HG03457 (cell line): Measurements from ENCODE around the gene TTC33.
"Not testable (repeated sequence)": the region's sequence is repeated elsewhere in the genome, so short reads cannot be mapped to it uniquely, and the experiment has no call there.

ENCODE experiments used
- ATAC-seq: cut with Tn5 transposase; IDR thresholded peaks from one replicate; pipeline ENCODE4 v1.9.1; 2021; ENCODE audit warnings: moderate number of reproducible peaks; ENCODE audit not compliant: unreplicated experiment

TTC33 gene

DNA sequence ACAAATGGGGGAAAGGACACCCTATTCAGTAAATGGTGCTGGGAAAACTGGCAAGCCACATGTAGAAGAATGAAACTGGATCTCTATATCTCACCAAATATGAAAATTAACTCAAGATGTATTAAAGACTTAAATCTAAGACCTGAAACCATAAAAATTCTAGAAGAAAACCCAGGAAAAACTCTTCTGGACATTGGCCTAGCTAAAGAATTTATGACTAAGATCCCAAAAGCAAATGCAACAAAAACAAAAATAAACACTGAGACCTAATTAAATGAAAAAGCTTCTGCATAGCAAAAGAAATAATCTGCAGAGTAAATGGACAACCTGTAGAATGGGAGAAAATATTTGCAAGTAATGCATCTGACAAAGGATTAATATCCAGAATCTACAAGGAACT is 99.7 kb downstream of the TTC33 start:
- not testable (repeated sequence) for ATAC-seq

- ATAC-seq: no peak
Measured at GRCh38 chr5:40655138-40655537, 100.6 kb downstream of the TTC33 start.

DNA sequence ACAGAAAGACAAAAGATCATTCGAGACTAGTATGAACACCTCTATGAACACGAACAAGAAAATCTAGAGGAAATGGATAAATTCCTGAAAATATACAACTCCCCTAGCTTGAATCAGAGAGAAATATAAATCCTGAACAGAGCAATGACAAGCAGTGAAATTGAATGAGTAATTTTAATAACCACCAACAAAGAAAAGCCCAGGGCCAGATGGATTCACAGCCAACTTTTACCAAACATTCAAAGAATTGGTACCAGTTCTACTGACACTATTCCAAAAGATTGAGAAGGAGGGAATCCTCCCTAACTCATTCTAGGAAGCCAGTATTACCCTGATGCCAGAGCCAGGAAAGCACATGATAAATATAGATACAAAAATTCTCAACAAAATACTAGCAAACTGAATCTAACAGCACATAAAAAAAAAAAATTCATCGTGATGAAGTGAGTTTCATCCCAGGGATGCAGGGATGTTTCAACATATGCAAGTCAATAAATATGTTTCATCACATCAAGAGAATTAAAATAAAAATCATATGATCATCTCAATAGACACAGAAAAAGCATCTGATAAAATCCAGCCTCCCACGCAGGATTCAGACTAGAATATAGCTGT is 101.3 kb downstream of the TTC33 start:
- no peak for ATAC-seq

DNA sequence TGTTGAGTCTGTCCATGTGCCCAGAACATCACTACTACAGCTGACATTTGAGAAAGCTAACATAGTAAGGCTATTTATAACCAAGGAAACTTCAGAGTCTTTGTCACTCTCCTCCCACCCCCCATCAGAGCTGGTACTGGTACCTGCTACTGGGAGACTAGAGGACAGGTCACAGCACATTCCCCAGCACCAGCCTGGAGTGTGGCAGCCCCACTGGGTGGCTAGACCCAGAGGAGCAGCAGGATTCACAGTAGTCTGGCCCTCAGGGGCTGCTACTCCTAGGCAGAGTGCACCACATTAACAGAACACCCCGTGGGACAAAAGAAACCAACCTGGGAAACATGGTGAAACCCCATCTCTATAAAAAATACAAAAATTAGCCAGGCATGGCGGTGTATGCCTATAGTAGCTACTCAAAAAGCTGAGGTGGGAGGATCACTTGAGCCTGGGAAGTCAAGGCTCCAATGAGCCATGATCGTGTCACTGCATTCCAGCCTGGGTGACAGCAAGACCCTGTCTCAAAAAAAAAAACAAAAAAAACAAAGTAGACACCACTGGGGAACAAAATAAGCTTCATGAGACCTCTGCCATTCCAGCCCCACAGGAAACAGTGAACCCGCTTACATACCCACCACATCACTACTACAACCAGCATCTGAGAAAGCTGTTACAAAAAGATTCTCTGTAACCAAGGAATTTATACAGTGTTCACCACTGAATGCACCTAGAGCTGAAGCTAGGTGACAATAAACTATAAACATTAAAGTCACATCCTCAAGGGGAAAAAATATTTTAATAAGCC is 102.3 kb downstream of the TTC33 start:
- ATAC-seq: no peak

GRCh38 chr5:40652441-40653220 is 103.1 kb downstream of the TTC33 start:
- ATAC-seq: no peak

GRCh38 chr5:40651201-40651600 is 104.6 kb downstream of the TTC33 start:
- ATAC-seq: no peak

DNA sequence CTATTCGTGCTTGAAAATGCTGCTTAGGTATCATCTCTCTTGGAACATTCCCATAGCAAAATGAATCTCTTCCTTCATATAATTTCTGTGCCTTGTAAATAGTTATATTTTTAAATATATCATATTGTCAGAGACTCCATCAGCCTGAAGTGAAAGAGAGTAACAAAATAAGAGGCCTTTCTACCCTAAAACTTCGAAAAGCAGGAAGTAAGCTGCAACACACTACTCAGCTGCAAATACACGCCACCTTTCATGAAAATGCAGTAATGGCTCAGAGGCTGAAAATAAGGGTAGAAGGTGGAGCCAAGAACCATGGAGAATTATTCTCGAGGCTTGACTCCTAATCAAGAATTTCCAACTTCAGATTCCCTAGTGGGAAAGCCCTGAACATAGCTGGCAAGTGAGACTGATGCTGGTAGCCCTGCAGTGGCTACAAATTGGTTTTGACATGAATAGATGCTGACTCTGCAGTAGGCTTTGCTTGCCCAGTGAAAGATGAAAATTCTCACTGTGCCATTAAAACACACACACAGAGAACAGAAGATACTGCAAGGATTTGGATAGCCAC is 106.2 kb downstream of the TTC33 start:
- no peak for ATAC-seq

DNA sequence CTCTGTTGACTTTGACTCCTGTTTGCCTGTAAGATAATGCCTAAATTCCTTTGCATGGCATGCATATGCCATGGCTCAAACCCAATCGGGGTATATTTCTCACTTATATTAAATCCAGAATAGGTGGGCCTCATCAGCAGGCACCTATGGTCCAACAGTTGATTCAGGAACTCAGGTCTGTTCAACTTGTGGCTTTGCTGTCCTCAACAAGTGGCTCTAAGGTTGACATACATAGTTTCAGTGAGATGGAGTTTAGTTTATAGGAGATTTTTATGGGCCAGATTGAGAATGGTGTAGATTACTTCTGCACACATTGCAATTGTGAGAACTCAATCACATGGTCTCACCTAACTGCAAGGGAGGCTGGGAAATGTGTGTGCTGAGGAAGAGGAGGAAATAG is 107.6 kb downstream of the TTC33 start:
- ATAC-seq: no peak

- ATAC-seq: no peak
Measured at GRCh38 chr5:40646266-40646665, 109.5 kb downstream of the TTC33 start.

- not testable (repeated sequence) for ATAC-seq
Measured at GRCh38 chr5:40639531-40639930, 116.2 kb downstream of the TTC33 start.

DNA sequence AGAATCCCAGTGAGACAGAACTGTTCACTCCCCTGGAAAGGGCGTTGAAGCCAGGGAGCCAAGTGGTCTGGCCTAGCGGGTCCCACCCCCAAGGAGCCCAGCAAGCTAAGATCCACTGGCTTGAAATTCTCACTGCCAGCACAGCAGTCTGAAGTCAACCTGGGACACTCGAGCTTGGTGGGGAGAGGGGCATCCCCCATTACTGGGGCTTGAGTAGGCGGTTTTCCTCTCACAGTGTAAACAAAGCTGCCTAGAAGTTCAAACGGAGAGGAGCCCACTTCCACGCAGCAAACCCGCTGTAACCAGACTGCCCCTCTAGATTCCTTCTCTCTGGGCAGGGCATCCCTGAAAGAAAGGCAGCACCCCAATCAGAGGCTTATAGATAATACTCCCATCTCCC is 121.2 kb downstream of the TTC33 start:
- no peak for ATAC-seq

- ATAC-seq: no peak
Measured at GRCh38 chr5:40634154-40634553, 121.6 kb downstream of the TTC33 start.

DNA sequence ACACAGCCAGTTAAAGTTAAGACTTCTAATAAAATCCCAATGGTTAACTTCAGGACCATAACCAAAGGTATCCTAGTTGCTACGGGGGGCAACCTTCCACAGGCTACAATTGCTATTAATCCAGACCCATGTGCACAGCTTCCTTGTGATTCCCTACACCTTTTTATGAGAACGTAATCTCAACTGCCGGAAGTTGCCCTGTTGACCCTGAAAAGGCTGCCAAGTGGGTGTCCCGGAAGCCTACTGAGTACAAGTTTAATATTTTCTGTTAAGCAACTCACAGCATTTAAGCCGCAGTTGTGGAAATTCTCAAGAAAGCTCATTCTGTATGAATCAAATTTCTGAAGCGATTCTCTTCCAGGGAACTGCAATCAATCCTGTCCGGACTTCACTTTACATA is 124.5 kb downstream of the TTC33 start:
- no peak for ATAC-seq

DNA sequence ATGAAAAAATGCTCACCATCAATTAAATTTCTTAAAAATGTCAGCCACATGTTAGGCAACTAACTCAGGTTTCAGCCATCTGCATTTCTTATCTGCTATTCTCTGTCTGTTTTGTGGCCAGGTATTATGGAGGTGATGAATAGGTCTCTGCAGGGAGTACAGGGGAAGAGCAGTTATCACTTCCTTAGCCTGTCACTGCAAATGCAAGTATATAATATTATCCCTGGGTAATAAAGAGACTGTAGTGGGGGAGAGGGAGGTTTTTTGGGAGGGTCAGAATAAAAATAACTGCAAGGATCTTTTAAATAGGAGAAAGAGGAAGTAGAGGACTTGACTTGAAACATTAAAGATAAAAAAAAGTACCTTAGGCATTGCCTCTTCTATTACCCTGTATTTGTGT is 125.6 kb downstream of the TTC33 start:
- ATAC-seq: no peak

DNA sequence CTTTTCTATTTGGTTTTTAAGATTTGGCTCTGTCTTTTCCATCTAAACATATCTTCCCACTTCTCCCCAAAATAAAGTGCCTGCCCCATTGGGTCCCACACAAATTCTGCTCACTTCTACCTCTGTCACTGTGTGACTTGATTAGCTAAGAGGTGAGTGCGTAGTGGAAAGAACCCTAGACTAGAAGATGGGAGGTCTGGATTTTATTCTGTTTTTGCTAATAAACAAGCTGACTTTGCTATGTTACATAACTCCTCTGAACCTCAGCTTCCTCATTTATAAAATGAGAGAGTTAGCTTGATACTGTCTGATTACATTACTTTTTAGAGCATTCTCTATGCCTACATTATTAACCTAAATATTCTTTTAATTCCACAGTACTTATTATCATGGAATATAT is 127.4 kb downstream of the TTC33 start:
- no peak for ATAC-seq

- no peak for ATAC-seq
Measured at GRCh38 chr5:40627706-40628105, 128.1 kb downstream of the TTC33 start.

- ATAC-seq: no peak
Measured at GRCh38 chr5:40626801-40627200, 129.0 kb downstream of the TTC33 start.

DNA sequence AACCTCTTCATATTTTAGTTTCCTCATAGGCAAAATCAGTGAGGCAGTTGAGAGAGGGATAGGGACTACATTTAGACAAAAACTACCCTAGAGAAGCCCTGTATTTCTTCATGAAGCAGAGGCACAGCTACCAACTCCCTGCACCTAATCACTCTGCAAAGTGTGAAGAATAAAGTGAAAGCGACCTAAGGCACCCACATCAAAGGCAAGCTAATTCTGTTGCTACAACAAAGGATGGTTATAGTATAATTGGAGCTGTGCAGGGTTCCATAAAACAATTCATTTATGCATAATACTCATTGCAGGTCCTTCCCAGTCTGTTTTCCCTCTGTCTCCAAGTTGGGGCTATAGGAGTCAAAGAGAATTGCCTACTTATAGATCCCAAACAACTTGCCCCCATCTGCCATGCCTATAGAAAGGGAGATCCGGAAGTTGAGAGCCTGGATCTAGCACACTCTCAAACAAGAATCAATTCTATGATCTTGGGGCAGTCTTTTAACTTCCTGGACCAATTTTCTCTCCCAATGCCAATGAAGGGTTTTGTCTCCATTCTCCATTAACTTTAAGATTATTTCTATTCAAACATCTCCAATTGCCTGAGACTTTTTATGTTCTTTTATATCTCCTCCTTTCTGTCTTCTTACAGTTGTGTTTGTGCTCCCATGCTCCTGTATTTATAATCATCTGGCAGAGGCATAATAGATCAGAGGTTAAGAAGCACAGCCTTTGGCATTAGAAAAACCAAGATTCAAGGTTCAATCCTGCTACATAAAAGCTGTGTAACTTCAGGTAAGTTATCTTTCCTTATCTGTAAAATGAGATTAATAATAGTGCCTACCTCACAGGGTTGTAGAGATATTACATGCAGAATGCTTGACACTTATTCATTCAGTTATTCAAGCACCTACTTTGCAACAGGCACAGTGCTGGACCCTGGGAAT is 132.0 kb downstream of the TTC33 start:
- no peak for ATAC-seq

- ATAC-seq: no peak
Measured at GRCh38 chr5:40622463-40623252, 133.1 kb downstream of the TTC33 start.

GRCh38 chr5:40619421-40619820 is 136.3 kb downstream of the TTC33 start:
- no peak for ATAC-seq
